Stimulated activated CD8-positive, alpha-beta memory T cell treated with anti-CD3 and anti-CD28 coated beads, Interleukin-15, amount 100 ng/mL, for 48 hours (primary cell): ENCODE measurements around the gene PANK1.

Experiments used
- DNase-seq, 2 donors: peaks; one replicate each; pipeline ENCODE4 v3.0.0-alpha.2; 2020; ENCODE audit warnings: low read depth in 2 of 2

Gene PANK1

GRCh38 chr10:89651916-89652573 is 7.0 kb upstream of the PANK1 start:
- no peak for DNase-seq

GRCh38 chr10:89651205-89651915 is 6.3 kb upstream of the PANK1 start:
- no peak for DNase-seq

- no peak for DNase-seq
Observed at GRCh38 chr10:89649051-89649450, 4.0 kb upstream of the PANK1 start.

GRCh38 chr10:89648074-89648473 is 3.0 kb upstream of the PANK1 start:
- DNase-seq = no peak

GRCh38 chr10:89646889-89647657 is 2.0 kb upstream of the PANK1 start:
- no peak for DNase-seq

- no peak for DNase-seq
Observed at GRCh38 chr10:89645742-89646172, 715 bp upstream of the PANK1 start.

GRCh38 chr10:89644691-89644966 is 413 bp downstream of the PANK1 start:
- DNase-seq = no peak

- peak; percentile 56 to 57 for DNase-seq
Observed at GRCh38 chr10:89643812-89644690, 991 bp downstream of the PANK1 start.

GRCh38 chr10:89643431-89643811 is 1.6 kb downstream of the PANK1 start:
- DNase-seq = no peak

- DNase-seq = no peak
Observed at GRCh38 chr10:89642193-89642592, 2.8 kb downstream of the PANK1 start.

- no peak for DNase-seq
Observed at GRCh38 chr10:89640241-89640640, 4.8 kb downstream of the PANK1 start.

- DNase-seq = no peak
Observed at GRCh38 chr10:89639326-89639725, 5.7 kb downstream of the PANK1 start.

GRCh38 chr10:89637113-89637512 is 7.9 kb downstream of the PANK1 start:
- no peak for DNase-seq

GRCh38 chr10:89634637-89635036 is 10.4 kb downstream of the PANK1 start:
- DNase-seq = no peak

GRCh38 chr10:89633484-89633883 is 11.6 kb downstream of the PANK1 start:
- DNase-seq = no peak

- DNase-seq = no peak
Observed at GRCh38 chr10:89632824-89633223, 12.2 kb downstream of the PANK1 start.

GRCh38 chr10:89627830-89628229 is 17.2 kb downstream of the PANK1 start:
- DNase-seq = no peak

GRCh38 chr10:89625041-89625765 is 19.8 kb downstream of the PANK1 start:
- no peak for DNase-seq

GRCh38 chr10:89624020-89624419 is 21.0 kb downstream of the PANK1 start:
- DNase-seq = no peak

- no peak for DNase-seq
Observed at GRCh38 chr10:89622151-89622550, 22.9 kb downstream of the PANK1 start.

GRCh38 chr10:89621438-89621837 is 23.6 kb downstream of the PANK1 start:
- DNase-seq = no peak
